DOHH2 (cell line): ENCODE measurements around the gene CACNA1A.

Experiments used
- CTCF ChIP-seq: fragments of 200-600 bp; sonication (generic); IDR thresholded peaks from one replicate; pipeline ENCODE4 v1.5.1; 2014; ENCODE audit warnings: antibody characterized with exemption, mild to moderate bottlenecking, low read depth, low read length; ENCODE audit not compliant: poor library complexity, severe bottlenecking
- EZH2phosphoT487 ChIP-seq: fragments of 200-600 bp; sonication (generic); IDR thresholded peaks from 2 replicates; pipeline ENCODE4 v1.6.1; 2017; ENCODE audit warnings: borderline replicate concordance, mild to moderate bottlenecking, antibody characterized with exemption, low read length, moderate library complexity, mixed read lengths

- no peak for TF ChIP-seq CTCF
- no peak for TF ChIP-seq EZH2phosphoT487
These were observed 106.0 kb downstream of the CACNA1A start for GRCh38 chr19:13400296-13400695.
